Erythroblast (primary cell): Measurements from ENCODE around the gene ABCC6.
"Not testable (repeated sequence)": the region's sequence is repeated elsewhere in the genome, so short reads cannot be mapped to it uniquely, and the experiment has no call there.

Experiments
- DNase-seq, 2 experiments: peaks; one replicate each; lab custom pipeline; 2025; lab: John Stamatoyannopoulos, UW
- GATA1 ChIP-seq: IDR thresholded peaks from 2 replicates; pipeline ENCODE4 v1.6.1; 2011; ENCODE audit warnings: low read depth, mild to moderate bottlenecking, control low read depth, low read length, moderate library complexity
- POLR2A ChIP-seq: IDR thresholded peaks from 2 replicates; pipeline ENCODE4 v1.6.1; 2011; ENCODE audit warnings: mild to moderate bottlenecking, low read length

Gene ABCC6

DNA sequence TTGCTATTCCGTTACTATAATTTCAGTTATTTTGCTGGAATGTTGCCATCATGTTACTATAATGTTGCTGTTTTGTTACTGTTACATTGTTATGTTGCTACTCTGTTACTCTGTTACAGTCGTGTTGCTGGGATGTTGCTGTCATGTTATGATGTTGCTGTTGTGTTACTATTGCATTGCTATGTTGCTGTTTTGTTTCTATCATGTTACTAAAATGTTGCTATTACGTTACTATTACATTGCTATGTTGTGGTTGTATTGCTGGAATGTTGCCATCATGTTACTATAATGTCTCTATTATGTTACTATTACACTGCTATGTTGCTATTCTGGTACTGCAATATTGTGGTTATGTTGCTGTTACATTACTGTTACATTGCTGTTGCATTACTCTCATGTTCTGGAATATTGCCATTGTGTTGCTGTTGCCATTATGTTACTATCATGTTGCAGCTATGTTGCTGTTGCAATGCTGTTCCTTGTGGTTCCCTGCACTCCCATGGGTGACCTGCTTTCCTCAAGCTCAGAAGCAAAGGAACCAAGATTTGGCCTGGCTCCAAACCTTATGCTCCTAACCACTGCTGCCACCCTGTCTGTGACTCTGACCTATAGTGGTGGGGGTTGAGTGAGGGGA is 64.4 kb downstream of the ABCC6 start:
- peak in 1 of 2 experiments; percentile 36 for DNase-seq
- TF ChIP-seq POLR2A (no peak), GATA1 (no peak)

DNA sequence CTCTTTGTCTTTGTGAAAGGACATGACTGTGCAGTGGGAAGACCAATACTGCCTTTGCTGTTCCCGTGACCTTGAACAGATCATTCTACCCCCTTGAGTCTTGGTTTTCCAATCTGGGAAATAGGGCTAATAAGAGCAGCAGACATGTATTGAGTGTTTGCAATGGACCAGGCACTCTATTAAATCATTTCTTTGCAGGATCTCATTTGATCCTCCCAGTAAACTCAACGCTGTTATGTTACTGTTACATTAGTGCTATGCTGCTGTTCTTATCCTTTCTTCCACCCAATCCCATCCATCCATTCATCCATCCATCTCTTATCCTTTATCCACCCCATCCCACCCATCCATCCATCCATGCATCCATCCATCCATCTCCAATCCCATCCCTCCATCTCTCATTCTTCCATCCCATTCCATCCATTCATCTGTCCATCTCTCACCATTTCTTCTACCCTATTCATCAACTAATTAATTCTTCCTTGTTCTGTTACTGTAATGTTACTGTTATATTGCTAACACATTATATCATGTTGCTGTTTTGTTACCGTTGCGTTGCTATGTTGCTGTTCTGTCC is 65.1 kb downstream of the ABCC6 start:
- TF ChIP-seq GATA1 (no peak), POLR2A (no peak)

DNA sequence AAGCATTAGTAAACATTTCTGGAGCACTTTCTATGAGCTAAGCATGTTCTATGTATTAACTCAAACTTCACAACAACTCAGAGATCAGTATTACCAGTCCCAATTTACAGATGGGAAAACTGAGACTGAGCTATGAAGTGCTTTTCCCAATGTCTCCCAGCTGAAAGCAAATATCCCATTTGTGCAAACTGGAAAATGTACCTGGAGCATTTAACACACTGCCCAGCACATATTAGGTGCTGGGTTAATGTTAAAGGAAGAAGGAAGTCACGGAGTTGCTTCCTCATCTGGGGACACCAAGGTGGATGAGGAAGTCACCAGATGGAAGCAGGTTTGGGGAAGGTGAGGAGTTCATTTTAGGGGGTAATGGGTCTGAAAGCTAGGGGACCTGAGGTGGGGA is 66.1 kb downstream of the ABCC6 start:
- TF ChIP-seq GATA1 (no peak), POLR2A (no peak)
- no peak for DNase-seq

More for the DNA sequence above, 65.1 kb downstream of the ABCC6 start:
- no peak for DNase-seq

DNA sequence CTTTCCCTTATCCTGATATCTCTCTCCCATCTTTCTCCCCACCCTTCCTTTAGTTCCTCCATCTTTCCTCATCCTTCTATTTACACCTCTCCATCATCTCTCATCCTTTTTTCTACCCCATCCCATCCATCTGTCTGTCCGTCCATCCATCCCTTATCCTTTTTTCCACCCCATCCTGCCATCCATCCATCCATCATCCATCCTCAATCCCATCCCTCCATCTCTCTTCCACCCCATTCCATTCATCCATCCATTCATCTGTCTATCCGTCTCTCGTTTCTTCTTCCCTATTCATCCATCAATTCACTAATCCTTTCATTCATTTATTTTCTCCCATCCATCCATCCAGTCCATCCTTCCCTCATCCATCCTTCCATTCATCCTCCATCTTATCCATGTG is 68.1 kb downstream of the ABCC6 start:
- DNase-seq = no peak
- TF ChIP-seq GATA1 (no peak), POLR2A (no peak)

DNA sequence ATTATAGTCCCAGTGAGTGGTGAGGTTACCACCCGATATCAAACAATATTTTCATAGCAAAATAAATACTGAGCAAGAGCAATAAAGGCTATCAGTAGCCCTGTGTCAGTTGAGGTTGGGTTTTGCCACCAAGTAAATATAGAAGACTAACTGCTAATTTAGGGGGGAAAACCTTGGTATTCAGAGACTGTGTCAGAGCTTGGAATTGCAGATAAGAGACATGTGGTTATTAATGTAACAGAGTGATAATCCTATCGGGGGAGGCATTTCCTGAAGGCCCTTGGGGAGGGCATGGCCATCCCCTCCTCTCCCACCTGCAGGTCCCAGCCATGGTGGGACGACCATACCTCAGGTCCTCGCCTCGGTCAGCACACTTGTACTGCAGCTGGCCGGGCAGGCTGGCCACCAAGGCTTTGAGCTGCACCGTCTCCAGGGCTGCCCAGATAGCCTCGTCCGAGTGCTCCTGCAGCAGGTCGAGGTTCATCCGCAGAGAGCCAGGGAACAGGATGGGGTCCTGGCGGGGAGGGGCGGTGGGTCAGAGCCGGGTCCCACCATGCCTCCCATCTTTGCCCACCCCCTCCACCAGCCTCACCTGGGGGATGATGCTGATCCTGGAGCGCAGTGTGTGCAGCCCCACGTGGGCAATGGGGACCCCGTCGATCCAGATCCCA is 68.9 kb downstream of the ABCC6 start:
- TF ChIP-seq GATA1 (no peak), POLR2A (no peak)
- DNase-seq = peak; percentile 30 to 71

DNA sequence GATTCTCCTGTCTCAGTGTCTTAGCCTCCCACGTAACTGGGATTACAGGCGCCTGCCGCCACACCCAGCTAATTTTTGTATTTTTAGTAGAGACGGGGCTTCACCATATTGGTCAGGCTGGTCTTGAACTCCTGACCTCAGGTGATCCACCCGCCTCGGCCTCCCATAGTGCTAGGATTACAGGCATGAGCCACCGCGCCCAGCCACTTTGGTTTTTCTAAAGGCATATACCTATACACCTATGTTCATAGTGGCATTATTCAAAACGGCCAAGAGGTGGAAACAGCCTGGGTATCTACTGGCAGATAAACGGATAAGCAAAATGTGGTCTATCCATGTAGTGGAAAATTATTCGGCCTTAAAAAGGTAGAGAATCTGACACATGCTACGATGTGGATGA is 70.3 kb downstream of the ABCC6 start:
- DNase-seq = not testable (repeated sequence)

DNA sequence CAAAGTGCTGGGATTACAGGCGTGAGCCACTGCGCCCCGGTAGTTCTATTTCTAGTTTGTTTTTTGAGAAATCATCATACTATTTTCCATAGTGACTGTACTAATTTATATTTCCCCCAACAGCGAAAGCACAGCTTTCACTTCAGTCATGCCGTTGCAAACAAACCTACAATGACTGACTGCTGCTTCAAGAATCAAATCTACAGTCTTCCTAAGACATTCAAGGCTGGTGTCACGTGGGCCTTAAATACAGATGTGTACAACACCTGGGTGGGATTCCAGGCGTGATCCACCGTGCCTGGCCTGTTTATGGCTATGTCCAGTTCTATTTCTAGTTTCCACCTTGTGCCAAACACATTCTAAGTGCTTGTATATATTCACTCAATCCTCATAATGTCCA is 72.0 kb downstream of the ABCC6 start:
- no peak for DNase-seq
- TF ChIP-seq GATA1 = no peak
- no peak for TF ChIP-seq POLR2A

DNA sequence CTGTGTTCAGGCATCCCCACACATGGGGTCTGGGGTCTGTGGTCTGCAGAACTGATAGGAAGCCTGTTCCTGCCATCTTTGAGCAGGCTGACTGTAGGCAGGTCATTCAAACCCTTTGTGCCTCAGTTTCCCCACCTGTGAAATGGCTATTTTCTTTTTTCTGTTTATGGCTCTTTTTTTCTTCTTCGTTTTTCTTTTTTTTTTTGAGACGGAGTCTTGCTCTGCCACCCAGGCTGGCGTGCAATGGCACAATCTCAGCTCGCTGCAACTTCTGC is 72.5 kb downstream of the ABCC6 start:
- no peak for TF ChIP-seq POLR2A
- no peak for DNase-seq

DNA sequence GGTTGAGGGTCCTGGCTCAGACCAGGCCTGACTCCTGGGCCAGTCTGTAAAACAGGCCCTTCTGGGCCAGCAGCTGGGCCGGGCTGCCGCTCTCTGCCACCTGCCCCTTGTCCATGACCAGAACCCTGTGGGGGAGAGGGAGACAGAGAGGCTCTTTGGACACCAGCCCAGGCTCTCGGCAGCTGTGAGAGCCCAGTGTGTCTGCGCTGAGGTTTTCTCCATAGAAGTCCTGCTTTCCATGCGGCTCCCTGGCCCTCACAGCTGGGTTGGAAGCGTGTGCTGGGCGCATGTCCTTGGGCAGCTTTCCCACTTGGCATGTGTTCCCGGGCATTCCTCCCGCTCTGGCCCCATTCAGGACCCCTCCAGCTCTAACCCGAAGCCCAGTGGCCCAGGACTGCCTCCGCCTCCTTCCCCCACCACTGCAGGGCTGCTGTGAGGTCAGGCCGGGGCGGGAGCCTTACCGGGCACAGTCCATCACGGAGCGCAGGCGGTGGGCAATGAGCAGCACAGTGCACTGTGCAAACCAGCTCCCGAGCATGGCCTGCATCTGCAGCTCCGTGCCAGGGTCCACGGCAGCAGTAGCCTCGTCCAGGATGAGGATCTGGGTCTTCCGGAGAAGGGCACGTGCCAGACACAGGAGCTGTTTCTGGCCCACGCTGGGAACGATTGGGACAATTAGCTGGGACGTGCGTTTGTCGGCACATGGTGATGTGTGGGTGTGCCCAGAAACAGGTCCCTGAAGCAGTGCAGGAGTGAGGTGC is 73.0 kb downstream of the ABCC6 start:
- DNase-seq = no peak
- TF ChIP-seq POLR2A (no peak), GATA1 (no peak)

DNA sequence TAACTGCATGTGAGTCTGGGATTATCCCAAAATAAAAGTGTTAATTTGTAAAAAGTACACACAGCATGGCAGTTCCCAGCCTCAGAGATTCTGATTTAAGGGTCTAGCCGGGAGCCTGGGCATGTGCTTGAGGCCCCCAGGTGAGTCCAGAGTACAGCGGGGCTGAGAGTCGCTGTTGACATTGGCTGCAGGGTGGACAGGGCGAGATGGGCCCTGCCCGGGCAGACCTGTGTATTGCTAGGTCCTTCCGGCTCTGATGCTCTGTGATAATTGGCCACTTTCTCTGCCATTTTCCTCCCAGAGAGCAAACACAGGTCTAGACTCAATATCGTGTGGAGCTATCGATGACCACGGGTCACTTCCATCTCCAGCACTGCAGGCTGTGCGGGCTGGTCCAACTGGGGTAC is 73.6 kb downstream of the ABCC6 start:
- TF ChIP-seq GATA1 (no peak), POLR2A (no peak)
- no peak for DNase-seq

DNA sequence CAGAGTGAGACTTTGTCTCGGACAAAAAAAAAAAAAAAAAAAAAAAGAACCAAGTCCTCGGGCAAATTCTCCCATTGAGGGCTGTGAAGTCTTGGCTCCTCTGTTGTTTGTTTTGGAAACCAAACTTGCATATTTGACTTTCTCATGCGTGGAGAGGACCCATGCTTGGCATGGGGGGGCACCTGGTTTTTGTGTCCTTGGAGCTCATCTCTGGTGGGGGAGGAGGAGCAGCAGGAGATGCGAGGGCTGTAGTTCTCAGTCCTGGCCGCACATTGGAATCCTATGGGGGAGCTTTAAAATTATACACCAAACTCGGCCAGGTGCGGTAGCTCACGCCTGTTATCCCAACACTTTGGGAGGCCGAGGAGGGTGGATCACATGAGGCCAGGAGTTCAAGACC is 74.5 kb downstream of the ABCC6 start:
- TF ChIP-seq POLR2A (no peak), GATA1 (no peak)
- no peak for DNase-seq

DNA sequence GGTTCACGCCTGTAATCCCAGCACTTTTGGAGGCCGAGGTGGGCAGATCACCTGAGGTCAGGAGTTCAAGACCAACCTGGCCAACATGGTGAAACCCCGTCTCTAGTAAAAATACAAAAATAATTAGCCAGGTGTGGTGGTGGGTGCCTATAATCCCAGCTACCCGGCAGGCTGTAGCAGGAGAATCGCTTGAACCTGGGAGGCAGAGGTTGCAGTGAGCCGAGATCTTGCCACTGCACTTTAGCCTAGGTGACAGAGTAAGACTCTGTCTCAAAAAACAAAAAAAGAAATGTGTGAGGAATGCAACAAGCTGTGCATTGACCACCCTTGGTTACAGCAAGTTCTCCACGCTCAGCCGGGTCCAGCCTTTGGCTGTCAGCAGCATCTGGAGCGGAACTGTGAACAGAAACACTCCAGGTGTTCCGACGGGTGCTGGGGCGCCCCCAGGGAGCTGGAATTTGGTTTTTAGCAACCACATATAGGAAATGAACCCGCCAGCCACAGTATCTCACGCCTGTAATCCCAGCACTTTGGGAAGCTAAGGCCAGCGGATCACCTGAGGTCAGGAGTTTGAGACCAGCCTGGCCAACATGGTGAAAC is 75.2 kb downstream of the ABCC6 start:
- not testable (repeated sequence) for DNase-seq

DNA sequence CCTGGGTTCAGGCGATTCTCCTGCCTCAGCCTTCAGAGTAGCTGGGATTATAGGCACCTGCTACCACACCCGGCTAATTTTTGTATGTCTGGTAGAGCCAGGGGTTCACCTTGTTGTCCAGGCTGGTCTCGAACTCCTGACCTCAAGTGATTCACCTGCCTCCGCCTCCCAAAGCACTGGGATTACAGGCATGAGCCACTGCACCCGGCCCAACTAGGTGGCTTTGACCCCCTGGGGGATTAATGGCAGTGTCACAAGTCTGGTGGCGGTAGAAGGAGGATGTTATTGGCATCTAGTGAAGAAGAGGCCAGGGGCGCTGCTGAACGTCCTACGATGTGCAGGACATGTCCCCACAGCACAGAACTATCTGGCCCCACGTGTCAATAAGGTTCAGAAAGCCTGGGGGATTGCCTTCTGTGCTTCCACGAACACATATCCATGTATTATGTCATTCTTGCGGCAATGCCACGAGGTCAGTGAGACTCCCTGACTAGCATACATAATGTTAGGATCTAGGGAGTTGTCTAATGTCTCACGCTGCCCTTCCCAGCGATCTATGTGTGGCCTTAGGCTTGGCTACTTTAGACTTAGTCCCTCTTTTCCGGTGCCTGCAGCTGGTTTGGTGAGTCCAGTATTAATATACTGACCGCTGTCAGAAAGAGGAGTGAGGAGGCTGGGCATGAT is 75.8 kb downstream of the ABCC6 start:
- DNase-seq = no peak
- no peak for TF ChIP-seq POLR2A
